Dendritic cell treated with granulocyte-macrophage colony-stimulating factor and Interleukin-4, amounts not matched to agents 40 ng/mL and 50 ng/mL, for 4 days (primary cell): ENCODE measurements around the gene HOXA9.
A peak's percentile ranks its signal among the peaks of the same experiment; 100 is the strongest.

Experiments
- H3K27ac Mint-ChIP-seq: one replicate; pipeline ENCODE4 v1.8.0; 2022; ENCODE audit warnings: mild to moderate bottlenecking, mixed read lengths
- H3K27me3 Mint-ChIP-seq: one replicate; pipeline ENCODE4 v1.8.0; 2022; ENCODE audit warnings: mild to moderate bottlenecking, mixed read lengths
- H3K36me3 Mint-ChIP-seq: one replicate; pipeline ENCODE4 v1.8.0; 2022; ENCODE audit warnings: low read depth, mixed read lengths
- H3K4me1 Mint-ChIP-seq: one replicate; pipeline ENCODE4 v1.8.0; 2022; ENCODE audit warnings: low read depth, mixed read lengths
- H3K4me3 Mint-ChIP-seq: one replicate; pipeline ENCODE4 v1.8.0; 2022; ENCODE audit warnings: mild to moderate bottlenecking, moderate library complexity, mixed read lengths
- H3K9me3 Mint-ChIP-seq: one replicate; pipeline ENCODE4 v1.8.0; 2022; ENCODE audit warnings: mixed read lengths
- intact Hi-C: fragments of 100-400 bp; cut with micrococcal nuclease; formaldehyde crosslinking; loops from one replicate; pipeline ENCODE4 v1.15.0; 2022

The HOXA9 gene

GRCh38 chr7:27141923-27142579 is 23.3 kb downstream of the HOXA9 start:
- H3K4me1 Mint-ChIP-seq = peaks cover 15% of the 10 kb centered on the region
- H3K4me3 Mint-ChIP-seq = peak overlapping the region; percentile 74
- intact Hi-C loops = no loop called here
- no peaks in the 10 kb centered on the region for H3K36me3 Mint-ChIP-seq
- H3K9me3 Mint-ChIP-seq = no peaks in the 10 kb centered on the region
- H3K27ac Mint-ChIP-seq = peak overlapping the region; percentile 0
- H3K27me3 Mint-ChIP-seq = peaks cover 59% of the 10 kb centered on the region

- intact Hi-C loops = no loop called here
- no peak overlapping the region for H3K27ac Mint-ChIP-seq
- H3K4me3 Mint-ChIP-seq = no peak overlapping the region
- H3K27me3 Mint-ChIP-seq = peaks cover 57% of the 10 kb centered on the region
- H3K4me1 Mint-ChIP-seq = peaks cover 16% of the 10 kb centered on the region
- no peaks in the 10 kb centered on the region for H3K9me3 Mint-ChIP-seq
- no peaks in the 10 kb centered on the region for H3K36me3 Mint-ChIP-seq
Measured at GRCh38 chr7:27141137-27141922, 24.0 kb downstream of the HOXA9 start.

GRCh38 chr7:27140126-27140857 is 25.0 kb downstream of the HOXA9 start:
- peaks cover 55% of the 10 kb centered on the region for H3K27me3 Mint-ChIP-seq

GRCh38 chr7:27139334-27140125 is 25.8 kb downstream of the HOXA9 start:
- intact Hi-C loops = no loop called here
- H3K9me3 Mint-ChIP-seq = no peaks in the 10 kb centered on the region
- peaks cover 21% of the 10 kb centered on the region for H3K4me1 Mint-ChIP-seq
- H3K36me3 Mint-ChIP-seq = no peaks in the 10 kb centered on the region
- peaks cover 53% of the 10 kb centered on the region for H3K27me3 Mint-ChIP-seq
- no peak overlapping the region for H3K27ac Mint-ChIP-seq
- no peak overlapping the region for H3K4me3 Mint-ChIP-seq

More at GRCh38 chr7:27140126-27140857, 25.0 kb downstream of the HOXA9 start:
- H3K9me3 Mint-ChIP-seq = no peaks in the 10 kb centered on the region
- no peak overlapping the region for H3K27ac Mint-ChIP-seq
- H3K36me3 Mint-ChIP-seq = no peaks in the 10 kb centered on the region
- peaks cover 18% of the 10 kb centered on the region for H3K4me1 Mint-ChIP-seq
- intact Hi-C loops = no loop called here
- H3K4me3 Mint-ChIP-seq = no peak overlapping the region

GRCh38 chr7:27138985-27139333 is 26.4 kb downstream of the HOXA9 start:
- peaks cover 26% of the 10 kb centered on the region for H3K4me1 Mint-ChIP-seq
- no peak overlapping the region for H3K27ac Mint-ChIP-seq
- H3K4me3 Mint-ChIP-seq = no peak overlapping the region
- H3K27me3 Mint-ChIP-seq = peaks cover 49% of the 10 kb centered on the region
- H3K36me3 Mint-ChIP-seq = no peaks in the 10 kb centered on the region
- H3K9me3 Mint-ChIP-seq = no peaks in the 10 kb centered on the region
- intact Hi-C loops = no loop called here

GRCh38 chr7:27138472-27138871 is 26.9 kb downstream of the HOXA9 start:
- Mint-ChIP-seq H3K9me3 (no peaks in the 10 kb centered on the region), H3K4me1 (peaks cover 28% of the 10 kb centered on the region), H3K4me3 (no peak overlapping the region), H3K36me3 (no peaks in the 10 kb centered on the region), H3K27me3 (peaks cover 48% of the 10 kb centered on the region), H3K27ac (no peak overlapping the region)
- intact Hi-C loops = no loop called here

GRCh38 chr7:27137640-27138315 is 27.6 kb downstream of the HOXA9 start:
- Mint-ChIP-seq H3K4me3 (no peak overlapping the region), H3K36me3 (no peaks in the 10 kb centered on the region), H3K27ac (no peak overlapping the region), H3K27me3 (peaks cover 47% of the 10 kb centered on the region), H3K9me3 (no peaks in the 10 kb centered on the region), H3K4me1 (peaks cover 28% of the 10 kb centered on the region)
- intact Hi-C loops = no loop called here

GRCh38 chr7:27134392-27134791 is 30.9 kb downstream of the HOXA9 start:
- Mint-ChIP-seq H3K4me3 (no peak overlapping the region), H3K9me3 (no peaks in the 10 kb centered on the region)
- intact Hi-C loops = no loop called here

GRCh38 chr7:27133409-27134231 is 31.7 kb downstream of the HOXA9 start:
- H3K9me3 Mint-ChIP-seq = no peaks in the 10 kb centered on the region
- no peak overlapping the region for H3K27ac Mint-ChIP-seq
- intact Hi-C loops = no loop called here
- H3K27me3 Mint-ChIP-seq = peaks cover 43% of the 10 kb centered on the region
- H3K4me1 Mint-ChIP-seq = peaks cover 28% of the 10 kb centered on the region
- no peak overlapping the region for H3K4me3 Mint-ChIP-seq
- H3K36me3 Mint-ChIP-seq = no peaks in the 10 kb centered on the region

More at GRCh38 chr7:27134392-27134791, 30.9 kb downstream of the HOXA9 start:
- Mint-ChIP-seq H3K27ac (no peak overlapping the region), H3K4me1 (peaks cover 28% of the 10 kb centered on the region), H3K36me3 (no peaks in the 10 kb centered on the region), H3K27me3 (peaks cover 35% of the 10 kb centered on the region)

- H3K27me3 Mint-ChIP-seq = peaks cover 45% of the 10 kb centered on the region
- H3K4me1 Mint-ChIP-seq = peaks cover 28% of the 10 kb centered on the region
- intact Hi-C loops = no loop called here
Measured at GRCh38 chr7:27132978-27133377, 32.4 kb downstream of the HOXA9 start.

GRCh38 chr7:27132214-27132613 is 33.1 kb downstream of the HOXA9 start:
- Mint-ChIP-seq H3K4me3 (no peak overlapping the region), H3K9me3 (no peaks in the 10 kb centered on the region), H3K36me3 (no peaks in the 10 kb centered on the region), H3K4me1 (peaks cover 26% of the 10 kb centered on the region), H3K27me3 (peaks cover 45% of the 10 kb centered on the region), H3K27ac (no peak overlapping the region)
- intact Hi-C loops = no loop called here

More at GRCh38 chr7:27132978-27133377, 32.4 kb downstream of the HOXA9 start:
- Mint-ChIP-seq H3K27ac (no peak overlapping the region), H3K4me3 (no peak overlapping the region), H3K9me3 (no peaks in the 10 kb centered on the region), H3K36me3 (no peaks in the 10 kb centered on the region)

GRCh38 chr7:27131390-27131819 is 33.9 kb downstream of the HOXA9 start:
- H3K4me3 Mint-ChIP-seq = peak overlapping the region; percentile 80
- no peaks in the 10 kb centered on the region for H3K36me3 Mint-ChIP-seq
- no peaks in the 10 kb centered on the region for H3K9me3 Mint-ChIP-seq
- intact Hi-C loops = no loop called here
- H3K27me3 Mint-ChIP-seq = peaks cover 42% of the 10 kb centered on the region
- H3K4me1 Mint-ChIP-seq = peaks cover 21% of the 10 kb centered on the region
- peak overlapping the region; percentile 91 for H3K27ac Mint-ChIP-seq
